Type B pancreatic cell (in vitro differentiated cells): ENCODE measurements around the gene FRMD4A. TPM values are rescaled to one million over a fixed set of nuclear protein-coding genes. Genes with fewer than 3 reads are reported as not detected.
"Not testable (repeated sequence)": the region's sequence is repeated elsewhere in the genome, so short reads cannot be mapped to it uniquely, and the experiment has no call there.

Experiments used
- DNase-seq: peaks from one replicate; pipeline ENCODE4 v3.0.0; 2021; ENCODE audit warnings: mixed read lengths; ENCODE audit not compliant: unreplicated experiment; ENCODE audit errors: extremely low spot score
- H3K27ac Mint-ChIP-seq: 2 replicates; pipeline ENCODE4 v1.8.0; 2021; ENCODE audit warnings: mild to moderate bottlenecking, mixed read lengths
- H3K27me3 Mint-ChIP-seq: 2 replicates; pipeline ENCODE4 v1.8.0; 2021; ENCODE audit warnings: mixed read lengths
- H3K36me3 Mint-ChIP-seq: 2 replicates; pipeline ENCODE4 v1.8.0; 2021; ENCODE audit warnings: mixed read lengths
- H3K4me1 Mint-ChIP-seq: one replicate; pipeline ENCODE4 v1.8.0; 2021; ENCODE audit warnings: mixed read lengths; ENCODE audit not compliant: unreplicated experiment
- H3K4me3 Mint-ChIP-seq: 2 replicates; pipeline ENCODE4 v1.8.0; 2021; ENCODE audit warnings: mild to moderate bottlenecking, mixed read lengths
- H3K9me3 Mint-ChIP-seq: 2 replicates; pipeline ENCODE4 v1.8.0; 2021; ENCODE audit warnings: mixed read lengths
- total RNA-seq: library from RNA; stranded (reverse); gene quantifications from 2 replicates; pipeline ENCODE4 v1.2.1, GENCODE V29; 2021; ENCODE audit warnings: low replicate concordance
- TF ChIP-seq, protein P1 (sequence below): fragments of 200-600 bp; sonication (generic); conservative IDR thresholded peaks from 2 replicates; pipeline ENCODE4 v1.5.0; 2021; ENCODE audit warnings: antibody characterized with exemption, mild to moderate bottlenecking

Gene FRMD4A
- total RNA-seq, 1 donor from 2014 or later: 88.9 TPM

DNA sequence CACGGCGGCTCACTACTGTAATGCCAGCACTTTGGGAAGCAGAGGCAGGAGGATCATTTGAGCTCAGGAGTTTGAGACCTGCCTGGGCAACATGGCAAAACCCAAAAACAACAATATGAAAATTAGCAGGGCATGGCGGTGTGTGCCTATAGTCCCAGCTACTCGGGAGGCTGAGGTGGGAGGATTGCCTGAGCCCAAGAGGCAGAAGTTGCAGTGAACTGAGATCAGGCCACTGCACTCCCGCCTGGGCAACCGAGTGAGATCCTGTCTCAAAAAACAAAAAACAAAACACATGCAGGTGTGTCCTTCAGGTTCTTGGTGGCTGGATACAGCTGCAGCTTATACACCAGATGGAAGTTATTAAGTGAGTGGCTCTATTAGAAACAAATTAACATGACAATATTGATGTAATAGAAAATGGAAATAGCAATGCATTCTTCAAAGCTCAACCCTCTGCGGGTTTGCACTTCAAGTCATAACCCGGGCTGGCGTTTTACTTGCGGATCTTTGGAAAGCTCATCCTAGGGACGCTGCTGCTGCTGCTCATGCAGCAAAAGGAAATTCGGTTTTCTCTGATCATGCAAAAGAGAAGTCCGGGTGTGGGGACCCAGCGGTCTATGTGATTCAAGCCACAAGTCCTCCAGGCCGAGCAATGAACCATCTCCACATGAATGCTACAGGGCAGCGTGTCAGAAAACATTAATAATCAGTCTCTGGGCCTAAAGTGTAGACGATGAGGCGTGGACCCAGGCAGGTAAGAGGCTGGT, 462.0 kb downstream of the FRMD4A start:
- Mint-ChIP-seq H3K27ac (no peak overlapping the region), H3K9me3 (no peaks in the 10 kb centered on the region), H3K27me3 (no peaks in the 10 kb centered on the region), H3K36me3 (peaks cover 19% of the 10 kb centered on the region), H3K4me1 (peaks cover 28% of the 10 kb centered on the region), H3K4me3 (no peak overlapping the region)
- TF ChIP-seq, protein P1, sequence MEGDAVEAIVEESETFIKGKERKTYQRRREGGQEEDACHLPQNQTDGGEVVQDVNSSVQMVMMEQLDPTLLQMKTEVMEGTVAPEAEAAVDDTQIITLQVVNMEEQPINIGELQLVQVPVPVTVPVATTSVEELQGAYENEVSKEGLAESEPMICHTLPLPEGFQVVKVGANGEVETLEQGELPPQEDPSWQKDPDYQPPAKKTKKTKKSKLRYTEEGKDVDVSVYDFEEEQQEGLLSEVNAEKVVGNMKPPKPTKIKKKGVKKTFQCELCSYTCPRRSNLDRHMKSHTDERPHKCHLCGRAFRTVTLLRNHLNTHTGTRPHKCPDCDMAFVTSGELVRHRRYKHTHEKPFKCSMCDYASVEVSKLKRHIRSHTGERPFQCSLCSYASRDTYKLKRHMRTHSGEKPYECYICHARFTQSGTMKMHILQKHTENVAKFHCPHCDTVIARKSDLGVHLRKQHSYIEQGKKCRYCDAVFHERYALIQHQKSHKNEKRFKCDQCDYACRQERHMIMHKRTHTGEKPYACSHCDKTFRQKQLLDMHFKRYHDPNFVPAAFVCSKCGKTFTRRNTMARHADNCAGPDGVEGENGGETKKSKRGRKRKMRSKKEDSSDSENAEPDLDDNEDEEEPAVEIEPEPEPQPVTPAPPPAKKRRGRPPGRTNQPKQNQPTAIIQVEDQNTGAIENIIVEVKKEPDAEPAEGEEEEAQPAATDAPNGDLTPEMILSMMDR: no peak
- no peak for DNase-seq

DNA sequence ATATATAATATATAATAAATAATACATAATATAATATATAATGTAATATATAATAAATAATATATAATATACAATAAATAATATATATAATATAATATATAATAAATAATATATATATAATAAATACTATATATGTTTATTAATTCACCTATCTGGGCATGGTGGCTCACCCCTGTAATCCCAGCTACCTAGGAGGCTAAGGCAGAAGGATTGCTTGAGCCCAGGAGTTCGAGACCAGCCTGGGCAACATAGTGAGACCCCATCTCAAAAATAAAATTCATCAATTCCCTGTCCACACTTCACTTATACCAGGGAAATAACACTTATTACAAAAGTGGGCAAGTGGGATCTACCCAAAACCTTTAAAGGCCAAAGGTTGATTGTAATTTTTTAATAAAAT, 462.9 kb downstream of the FRMD4A start:
- H3K36me3 Mint-ChIP-seq: peaks cover 19% of the 10 kb centered on the region
- TF ChIP-seq, protein P1: no peak
- H3K9me3 Mint-ChIP-seq: no peaks in the 10 kb centered on the region
- H3K27ac Mint-ChIP-seq: no peak overlapping the region
- DNase-seq: no peak
- H3K4me3 Mint-ChIP-seq: no peak overlapping the region
- H3K27me3 Mint-ChIP-seq: no peaks in the 10 kb centered on the region
- peaks cover 24% of the 10 kb centered on the region for H3K4me1 Mint-ChIP-seq

DNA sequence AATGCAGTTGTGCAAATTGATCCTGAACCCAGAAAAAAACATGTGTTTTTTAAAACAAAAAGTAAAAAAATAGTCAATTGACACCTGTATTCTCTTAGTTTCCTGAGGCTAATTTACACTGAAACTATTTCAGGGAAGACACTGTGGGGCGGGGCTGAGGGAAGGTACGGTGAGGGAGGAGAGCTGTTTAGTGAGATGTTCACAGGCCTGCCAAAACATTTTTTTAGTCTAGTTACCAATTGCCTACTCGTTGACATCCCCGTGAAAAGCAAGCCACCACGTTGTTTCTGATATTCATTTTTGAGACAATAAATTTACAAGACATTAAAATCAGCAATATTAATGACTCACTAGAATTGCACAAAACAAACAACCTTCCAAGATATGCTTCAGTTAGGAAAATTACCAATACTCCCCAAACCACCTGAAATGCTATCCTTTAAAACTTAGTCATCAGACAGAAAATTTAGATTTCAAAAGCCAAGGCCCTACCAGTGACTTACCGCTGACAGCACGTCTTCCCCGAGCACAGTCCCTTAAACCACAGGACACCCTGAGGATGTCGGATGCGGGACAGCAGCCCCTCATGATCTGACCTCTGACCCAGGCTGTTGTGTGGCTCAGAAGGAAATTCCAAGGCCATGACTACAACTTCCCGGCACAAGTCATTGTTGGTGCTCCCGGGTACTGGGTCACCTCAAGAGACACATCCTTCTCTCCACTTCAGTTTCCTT, 464.8 kb downstream of the FRMD4A start:
- DNase-seq: no peak
- H3K36me3 Mint-ChIP-seq: peaks cover 16% of the 10 kb centered on the region
- peaks cover 20% of the 10 kb centered on the region for H3K4me1 Mint-ChIP-seq
- no peak overlapping the region for H3K4me3 Mint-ChIP-seq
- H3K27ac Mint-ChIP-seq: peak overlapping the region; percentile 25
- no peaks in the 10 kb centered on the region for H3K9me3 Mint-ChIP-seq
- peaks cover 3% of the 10 kb centered on the region for H3K27me3 Mint-ChIP-seq
- TF ChIP-seq, protein P1: no peak

DNA sequence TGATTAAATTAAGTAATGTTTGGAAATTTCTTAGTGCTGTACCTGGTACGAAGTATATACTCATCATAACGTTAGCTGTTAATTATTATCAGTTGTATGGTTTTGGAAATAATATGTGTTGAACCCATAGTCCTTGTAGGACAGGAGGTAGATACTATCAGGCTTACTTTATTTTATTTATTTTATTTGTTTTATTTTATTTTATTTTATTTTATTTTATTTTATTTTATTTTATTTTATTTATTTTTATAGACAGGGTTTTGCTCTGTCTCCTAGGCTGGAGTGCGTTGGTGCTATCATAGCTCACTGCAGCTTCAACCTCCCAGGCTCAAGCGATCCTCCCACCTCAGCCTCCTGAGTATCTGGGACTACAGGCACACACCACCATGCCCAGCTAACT, 465.5 kb downstream of the FRMD4A start:
- H3K4me3 Mint-ChIP-seq, H3K9me3 Mint-ChIP-seq, DNase-seq, H3K27me3 Mint-ChIP-seq: not testable (repeated sequence)
- Mint-ChIP-seq H3K4me1 (peaks cover 20% of the 10 kb centered on the region), H3K27ac (peak overlapping the region; percentile 25), H3K36me3 (peaks cover 14% of the 10 kb centered on the region)

DNA sequence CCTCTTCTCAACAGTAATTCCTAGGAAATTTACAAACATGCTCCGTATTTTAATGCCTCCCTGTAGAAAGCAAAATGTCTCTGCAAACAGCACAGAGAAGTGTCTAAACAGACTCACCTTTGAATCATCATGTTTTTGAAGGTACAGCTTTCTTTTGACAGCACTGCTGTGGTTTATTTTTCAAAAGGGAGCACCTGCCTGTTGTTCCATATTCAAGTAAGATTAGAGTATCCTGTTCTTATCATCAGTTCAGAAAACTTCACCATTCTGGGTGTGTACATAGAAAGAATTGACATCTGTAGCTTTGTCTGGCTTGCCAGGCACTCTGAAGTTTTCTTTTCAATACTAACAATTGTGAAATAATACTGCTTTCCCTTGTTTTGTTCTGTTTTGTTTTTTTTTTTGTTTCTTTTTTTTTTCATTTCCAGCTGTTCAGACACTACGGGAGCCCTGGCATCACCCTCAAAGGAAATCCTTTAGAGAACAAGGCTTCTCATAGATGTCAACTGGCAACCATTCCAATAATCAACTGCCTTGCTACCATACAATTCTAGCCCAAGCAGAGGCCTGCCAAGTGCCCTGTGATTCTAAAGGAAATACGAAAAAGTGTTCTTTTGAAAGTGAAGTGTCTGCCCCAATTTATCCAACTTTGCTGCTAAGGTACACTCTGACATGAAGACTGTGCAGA, 468.0 kb downstream of the FRMD4A start:
- TF ChIP-seq, protein P1: no peak
- peaks cover 25% of the 10 kb centered on the region for H3K4me1 Mint-ChIP-seq
- peaks cover 3% of the 10 kb centered on the region for H3K27me3 Mint-ChIP-seq
- H3K36me3 Mint-ChIP-seq: peaks cover 10% of the 10 kb centered on the region
- no peak for DNase-seq
- no peak overlapping the region for H3K27ac Mint-ChIP-seq
- no peaks in the 10 kb centered on the region for H3K9me3 Mint-ChIP-seq
- H3K4me3 Mint-ChIP-seq: no peak overlapping the region

DNA sequence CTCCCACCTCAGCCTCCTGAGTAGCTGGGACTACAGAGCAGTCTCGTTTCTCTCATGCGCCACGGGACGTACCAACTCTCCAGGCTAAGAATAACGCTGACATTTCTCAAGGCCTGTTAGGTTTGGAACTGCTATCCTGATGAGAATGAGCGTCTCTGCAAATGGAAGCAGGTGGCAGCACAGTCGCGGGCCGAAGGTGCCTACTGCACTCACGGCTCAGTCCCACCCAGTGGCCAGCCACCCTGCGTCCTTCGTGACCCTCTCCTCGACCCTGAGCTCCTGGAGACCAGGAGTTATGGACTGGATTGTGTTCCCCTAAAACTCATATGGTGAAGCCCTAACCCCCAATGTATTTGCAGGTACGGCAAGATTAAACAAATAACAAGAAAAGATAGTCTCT, 469.8 kb downstream of the FRMD4A start:
- Mint-ChIP-seq H3K27ac (no peak overlapping the region), H3K4me3 (no peak overlapping the region), H3K9me3 (no peaks in the 10 kb centered on the region), H3K4me1 (peaks cover 19% of the 10 kb centered on the region), H3K27me3 (peaks cover 3% of the 10 kb centered on the region), H3K36me3 (peaks cover 13% of the 10 kb centered on the region)
- TF ChIP-seq, protein P1: no peak
- no peak for DNase-seq
